ENCODE results near the gene RFXANK. TPM values are rescaled to one million over a fixed set of nuclear protein-coding genes. Genes with fewer than 3 reads are reported as not detected.
"Not testable (repeated sequence)": the region's sequence is repeated elsewhere in the genome, so short reads cannot be mapped to it uniquely, and the experiment has no call there.

RFXANK gene
- total RNA-seq, 1 donor from 2014 or later, result 50.6 TPM

DNA sequence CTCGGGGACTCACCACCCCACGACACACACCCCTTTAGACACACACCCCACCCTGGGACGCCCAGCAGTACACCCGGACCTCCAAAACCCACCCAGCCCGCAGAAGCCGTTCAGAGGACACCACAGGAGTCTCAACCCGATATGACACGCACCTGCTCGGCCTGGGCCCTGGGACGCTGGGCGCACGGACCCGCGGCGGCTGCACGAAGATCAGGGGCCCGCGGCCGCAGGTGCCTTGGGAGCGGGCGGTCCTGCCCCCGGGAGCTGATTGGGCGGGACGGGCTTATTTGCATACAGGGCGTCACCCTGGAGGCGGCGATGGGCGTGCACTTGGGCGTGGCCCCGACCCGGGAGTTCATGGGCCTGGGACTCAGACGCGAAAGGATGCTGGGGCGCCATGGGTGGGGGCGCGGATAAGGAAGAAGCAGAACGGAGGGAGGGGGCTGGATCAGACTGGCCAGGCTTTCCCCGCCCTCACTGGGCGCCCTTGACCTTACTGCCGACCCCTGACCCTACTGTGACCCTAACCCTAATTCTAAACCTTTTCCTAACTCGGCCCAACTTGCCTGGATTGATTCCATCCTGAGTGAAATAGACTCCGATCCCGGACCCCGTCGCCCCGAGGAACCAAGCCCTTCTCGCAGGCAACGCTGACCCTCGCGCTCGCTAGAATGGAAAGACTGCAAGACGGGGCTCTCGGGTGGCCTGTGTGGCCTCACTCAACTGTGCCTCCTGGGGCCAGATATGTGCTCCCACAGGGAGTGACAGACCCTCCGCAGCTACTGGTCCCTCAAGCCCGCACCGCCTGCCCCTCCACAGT, 21.8 kb upstream of the RFXANK start, which contains the start of gene MEF2B:
Gene MEF2B (minus strand): TSS at position 211 of the 820 bp plus-strand sequence. CDS start 19,528 bp downstream, outside the sequence.
- DNase-seq (ENCODE audit: low spot score), result peak; percentile 71

DNA sequence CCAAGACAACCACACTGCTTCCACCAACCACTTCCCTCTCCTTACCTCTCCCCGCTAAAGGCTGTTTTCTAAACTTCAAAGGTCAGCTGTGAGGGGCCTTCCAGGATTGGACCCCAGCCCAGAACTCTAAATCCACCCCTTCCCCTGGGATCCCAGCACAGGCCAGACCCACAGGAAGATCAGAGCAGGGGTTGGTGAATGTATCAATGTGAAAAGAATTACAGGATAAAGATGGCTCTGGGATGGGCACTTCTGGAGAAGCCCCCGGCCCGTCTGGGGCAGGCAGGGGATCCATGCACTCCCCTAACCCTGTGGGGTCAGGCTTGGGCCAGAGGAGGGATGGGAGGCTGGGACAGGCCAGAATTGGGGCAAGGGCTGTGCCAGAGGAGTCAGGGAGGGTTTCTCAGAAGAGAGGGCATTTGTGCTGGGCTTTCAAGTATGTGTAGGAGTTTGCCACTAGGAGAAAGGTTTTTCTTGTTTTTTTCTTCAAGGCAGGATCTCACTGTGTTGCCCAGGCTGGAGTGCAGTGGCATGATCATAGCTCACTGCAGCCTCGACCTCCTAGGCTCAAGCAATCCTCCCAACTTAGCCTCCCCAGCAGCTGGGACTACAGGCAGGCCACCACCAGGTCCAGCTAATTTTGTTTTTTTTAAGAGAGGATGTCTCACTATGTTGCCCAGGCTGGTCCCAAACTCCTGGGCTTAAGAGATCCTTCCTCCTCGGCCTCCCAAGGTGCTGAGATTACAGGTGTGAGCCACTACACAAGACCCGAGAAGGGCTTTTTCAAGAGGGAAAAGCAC, 21.0 kb upstream of the RFXANK start:
- no peak for DNase-seq (ENCODE audit: low spot score)

DNA sequence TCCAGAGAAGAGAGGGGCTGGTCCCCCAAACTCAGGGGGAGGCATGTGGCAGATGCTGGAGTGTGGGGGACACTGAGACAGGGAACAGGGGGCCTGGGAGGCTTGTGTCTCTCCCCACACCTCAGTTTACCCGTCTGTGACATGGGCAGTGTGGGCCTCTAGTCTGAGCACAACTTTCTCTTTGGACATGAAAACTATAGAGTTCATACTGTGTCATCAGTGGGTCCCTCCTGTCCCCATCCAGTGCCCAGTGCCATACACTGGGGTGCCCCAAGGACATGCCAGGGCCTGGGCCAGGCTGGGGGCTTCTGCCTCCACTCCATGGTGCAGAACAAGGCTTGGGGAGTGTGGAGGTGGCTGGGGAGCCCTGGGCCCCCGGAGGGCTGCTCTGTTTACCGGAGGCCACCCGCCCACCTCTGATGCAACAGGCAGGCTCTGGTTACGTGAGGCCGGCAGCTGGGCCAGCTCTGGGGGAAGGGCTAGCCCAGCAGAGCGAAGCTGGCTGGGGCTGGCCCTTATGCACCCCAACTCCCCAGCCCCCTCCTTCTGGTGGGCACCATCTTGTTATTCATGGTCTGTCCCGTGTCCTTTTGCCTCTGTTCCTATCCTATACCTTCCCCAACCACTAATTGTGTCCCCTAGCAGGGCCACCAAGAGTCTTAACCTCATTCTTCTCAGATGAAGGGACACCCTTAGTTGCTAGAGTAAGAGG, 20.1 kb upstream of the RFXANK start:
- DNase-seq (ENCODE audit: low spot score), result no peak

DNA sequence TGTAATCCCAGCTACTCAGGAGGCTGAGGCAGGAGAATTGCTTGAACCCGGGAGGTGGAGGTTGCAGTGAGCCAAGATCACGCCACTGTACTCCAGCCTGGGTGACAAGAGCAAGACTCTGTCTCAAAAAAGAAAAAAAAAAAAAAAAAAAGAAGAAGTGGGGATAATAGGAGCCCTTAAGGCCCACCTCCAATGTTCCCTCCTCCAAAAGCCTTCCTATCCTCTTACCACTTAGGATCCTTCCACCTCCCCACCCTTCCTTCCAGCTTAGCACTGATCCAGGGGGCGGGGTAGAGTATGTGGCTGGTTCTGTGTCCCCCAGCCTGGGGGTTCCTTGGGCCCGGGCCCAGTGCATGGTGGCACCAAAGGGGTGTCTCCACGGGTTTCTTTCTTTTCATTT, 18.8 kb upstream of the RFXANK start:
- not testable (repeated sequence) for DNase-seq (ENCODE audit: low spot score)

DNA sequence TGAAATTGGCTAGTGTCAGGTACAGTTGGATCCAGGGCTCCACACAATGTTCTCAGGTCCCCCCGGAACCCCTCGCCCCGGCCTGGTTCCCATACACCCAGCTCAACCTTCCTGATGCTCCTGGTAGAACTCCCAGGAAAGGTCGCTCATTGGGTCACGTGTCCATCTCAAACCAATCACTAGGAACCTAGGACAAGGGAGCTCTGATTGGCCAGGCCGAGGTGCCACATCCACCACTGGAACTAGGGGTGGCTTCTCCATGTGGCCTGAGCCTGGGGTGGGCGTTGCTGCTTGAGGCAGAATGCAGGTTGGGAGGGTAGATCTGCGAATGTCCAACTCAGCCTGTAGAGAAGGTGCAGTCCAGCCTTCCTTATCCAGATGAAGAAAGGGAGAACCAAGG, 15.1 kb upstream of the RFXANK start:
- no peak for DNase-seq (ENCODE audit: low spot score)

DNA sequence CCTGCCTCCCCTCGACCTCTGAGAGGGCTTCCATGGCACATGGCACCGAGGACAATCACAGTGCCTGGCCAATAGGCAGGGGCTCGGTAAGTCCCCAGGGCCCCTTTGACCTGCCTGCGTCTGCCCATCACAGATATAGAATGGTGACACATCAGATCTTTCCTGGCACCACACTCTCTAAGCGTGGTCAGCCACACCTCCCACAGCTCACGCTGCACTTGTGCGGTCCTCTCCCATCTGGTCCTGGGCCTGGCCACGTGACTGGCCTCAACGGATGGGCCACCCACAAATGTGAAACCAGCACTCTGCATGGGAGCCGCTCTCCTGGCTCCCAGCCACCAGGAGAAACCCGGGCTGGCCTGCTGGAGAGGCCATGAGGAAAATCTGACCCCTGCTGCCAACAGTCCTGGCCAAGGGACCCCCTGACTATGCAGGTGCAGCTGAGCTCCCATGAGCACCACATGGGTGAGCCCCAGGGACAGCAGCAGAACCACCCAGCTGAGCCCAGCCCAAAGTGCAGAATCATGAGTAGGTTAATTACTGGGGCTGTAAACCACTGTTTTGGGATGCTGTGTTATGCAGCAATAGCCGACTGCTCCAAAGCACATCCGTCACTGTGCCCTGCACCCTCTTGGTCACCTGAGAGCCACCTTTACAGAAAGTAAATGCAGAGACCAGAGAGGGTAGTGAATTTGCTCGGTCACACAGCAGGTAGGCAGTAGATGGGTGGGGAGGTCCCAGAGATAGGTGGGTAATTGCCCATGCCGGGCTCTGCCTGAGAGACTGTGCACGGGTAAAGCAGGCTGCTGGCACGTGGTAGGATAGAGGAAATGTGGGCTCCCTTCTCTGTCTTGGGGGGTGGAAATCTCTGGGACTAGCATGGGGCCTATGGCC, 12.3 kb upstream of the RFXANK start:
- no peak for DNase-seq (ENCODE audit: low spot score)

DNA sequence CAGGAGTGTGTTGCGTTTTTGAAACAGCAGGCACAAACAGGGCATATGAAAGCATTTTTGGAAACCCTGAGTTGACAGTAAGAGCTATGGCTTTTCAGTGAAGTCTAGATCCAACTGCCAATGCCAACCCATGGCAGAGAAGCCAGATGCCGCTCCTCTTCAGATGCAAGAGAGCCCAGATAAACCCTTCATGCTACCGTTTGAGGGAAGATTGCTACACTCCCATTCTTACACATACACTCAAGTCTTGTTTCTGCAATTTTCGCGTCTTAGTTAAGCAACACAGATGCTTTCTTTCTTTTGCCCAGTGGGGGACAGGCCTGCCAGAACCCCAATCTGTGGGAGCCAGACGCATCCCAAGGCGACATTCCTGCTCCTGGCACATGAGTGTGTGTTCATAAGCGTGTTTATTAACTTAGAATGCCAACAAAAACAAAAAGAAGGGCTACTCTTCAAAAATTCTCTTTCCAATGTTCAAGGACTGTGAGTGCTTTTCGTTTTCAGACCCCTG, 10.5 kb upstream of the RFXANK start:
- no peak for DNase-seq (ENCODE audit: low spot score)

DNA sequence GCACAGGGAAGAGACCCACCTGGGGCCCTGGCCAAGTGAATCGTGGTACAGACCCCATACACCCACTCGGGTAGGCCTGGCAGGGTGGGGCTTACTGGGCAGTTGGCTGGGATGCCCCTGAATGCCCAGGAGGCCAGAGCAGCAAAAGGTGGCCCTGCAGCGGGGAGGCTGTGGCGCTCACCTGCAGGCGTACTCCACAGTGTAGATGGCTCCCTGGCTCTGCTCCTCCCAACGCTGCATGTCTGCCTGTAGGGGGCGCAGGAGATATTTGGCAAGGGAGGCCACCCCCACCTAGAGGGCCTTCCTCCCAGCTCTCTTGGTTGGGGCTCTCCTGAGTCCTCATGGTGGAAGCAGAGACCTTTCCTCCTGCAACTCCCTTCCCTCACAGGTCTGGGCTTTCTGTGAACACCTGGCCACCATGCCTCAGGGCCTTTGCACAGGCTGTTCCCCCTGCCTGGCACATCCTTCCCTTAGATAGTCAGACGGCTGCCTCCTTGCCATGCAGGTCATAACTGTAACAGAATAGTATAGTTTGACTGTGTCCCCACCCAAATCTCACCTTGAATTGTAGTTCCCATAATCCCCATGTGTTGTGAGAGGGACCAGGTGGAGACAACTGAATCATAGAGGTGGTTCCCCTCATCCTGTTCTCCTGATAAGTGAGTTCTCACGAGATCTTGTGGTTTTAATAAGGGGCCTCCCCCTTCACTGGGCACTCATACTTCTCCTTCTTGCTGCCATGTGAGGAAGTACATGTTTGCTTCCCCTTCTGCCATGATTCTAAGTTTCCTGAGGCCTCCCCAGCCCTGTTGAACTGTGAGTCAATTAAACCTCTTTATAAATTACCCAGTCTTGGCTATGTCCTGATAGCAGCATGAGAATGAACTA, 6.0 kb upstream of the RFXANK start:
- DNase-seq (ENCODE audit: low spot score), result no peak

DNA sequence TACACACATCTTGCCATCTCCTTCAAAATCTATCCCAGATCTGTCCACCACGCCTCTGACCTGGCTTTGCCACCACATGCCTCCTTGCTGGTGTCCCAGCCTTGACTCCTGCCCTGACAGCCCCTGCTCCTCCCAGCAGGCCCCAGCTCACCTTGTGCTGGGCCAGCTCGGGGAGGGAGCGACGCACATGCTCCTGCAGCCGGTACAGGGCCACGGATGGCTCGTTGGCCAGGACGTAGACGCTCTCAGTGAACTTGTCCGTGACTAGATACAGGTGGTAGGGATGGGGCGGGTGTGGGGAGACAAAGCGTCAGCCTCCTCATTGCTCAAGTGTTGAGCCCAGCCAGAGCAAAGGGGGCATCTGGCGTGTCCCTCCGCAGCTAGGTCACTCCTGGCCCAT, 5.3 kb upstream of the RFXANK start:
- no peak for DNase-seq (ENCODE audit: low spot score)

DNA sequence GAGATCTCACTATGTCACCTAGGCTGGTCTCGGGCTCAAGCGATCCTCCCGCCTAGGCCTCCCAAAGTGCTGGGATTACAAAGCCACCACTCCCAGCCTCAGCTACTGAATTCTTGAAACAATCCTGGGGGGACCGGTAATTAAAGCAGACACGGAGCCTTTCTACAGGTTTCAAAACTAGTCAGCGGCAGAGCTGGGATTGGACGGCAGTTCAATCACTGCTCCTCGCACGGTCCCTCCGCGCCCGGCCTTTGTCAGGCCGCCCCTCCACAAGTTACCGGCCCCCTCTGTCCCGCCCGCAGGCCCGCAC, 335 bp upstream of the RFXANK start:
- DNase-seq (ENCODE audit: low spot score), result no peak

DNA sequence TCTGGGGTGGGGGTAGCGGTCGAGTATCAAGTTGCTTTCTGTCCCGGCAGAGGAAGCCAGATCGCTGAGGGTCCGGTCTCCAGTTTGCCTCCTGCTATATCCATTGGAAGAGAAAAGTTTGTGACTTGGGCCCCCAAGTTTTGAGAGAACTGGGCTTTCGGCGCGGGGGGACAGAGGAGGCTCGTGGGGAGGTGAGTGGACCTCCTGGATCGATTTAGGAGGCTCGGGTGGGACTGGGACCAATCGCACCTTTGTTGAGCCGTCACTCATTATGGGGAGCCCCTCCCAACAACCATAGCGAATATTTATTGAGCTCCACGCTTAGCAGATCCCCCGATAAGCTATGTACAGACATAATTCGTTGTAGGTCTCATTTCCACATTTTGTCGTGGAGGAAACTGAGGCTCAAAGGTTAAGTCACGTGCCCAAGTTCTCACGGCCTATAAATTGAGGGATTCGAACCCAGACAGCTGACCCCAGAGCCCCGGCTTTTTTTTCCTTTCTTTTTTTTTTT, 909 bp downstream of the RFXANK start:
- DNase-seq (ENCODE audit: low spot score), result no peak

DNA sequence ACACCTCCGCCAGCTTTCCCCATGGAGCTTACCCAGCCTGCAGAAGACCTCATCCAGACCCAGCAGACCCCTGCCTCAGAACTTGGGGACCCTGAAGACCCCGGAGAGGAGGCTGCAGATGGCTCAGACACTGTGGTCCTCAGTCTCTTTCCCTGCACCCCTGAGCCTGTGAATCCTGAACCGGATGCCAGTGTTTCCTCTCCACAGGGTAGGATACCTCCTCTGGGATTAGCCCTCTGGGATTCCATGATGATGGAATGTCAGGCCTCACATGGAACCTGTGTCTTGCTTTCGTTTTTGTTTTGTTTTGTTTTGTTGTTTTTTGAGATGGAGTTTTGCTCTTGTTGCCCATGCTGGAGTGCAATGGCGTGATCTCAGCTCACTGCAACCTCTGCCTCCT, 1.9 kb downstream of the RFXANK start:
- DNase-seq (ENCODE audit: low spot score), result no peak

DNA sequence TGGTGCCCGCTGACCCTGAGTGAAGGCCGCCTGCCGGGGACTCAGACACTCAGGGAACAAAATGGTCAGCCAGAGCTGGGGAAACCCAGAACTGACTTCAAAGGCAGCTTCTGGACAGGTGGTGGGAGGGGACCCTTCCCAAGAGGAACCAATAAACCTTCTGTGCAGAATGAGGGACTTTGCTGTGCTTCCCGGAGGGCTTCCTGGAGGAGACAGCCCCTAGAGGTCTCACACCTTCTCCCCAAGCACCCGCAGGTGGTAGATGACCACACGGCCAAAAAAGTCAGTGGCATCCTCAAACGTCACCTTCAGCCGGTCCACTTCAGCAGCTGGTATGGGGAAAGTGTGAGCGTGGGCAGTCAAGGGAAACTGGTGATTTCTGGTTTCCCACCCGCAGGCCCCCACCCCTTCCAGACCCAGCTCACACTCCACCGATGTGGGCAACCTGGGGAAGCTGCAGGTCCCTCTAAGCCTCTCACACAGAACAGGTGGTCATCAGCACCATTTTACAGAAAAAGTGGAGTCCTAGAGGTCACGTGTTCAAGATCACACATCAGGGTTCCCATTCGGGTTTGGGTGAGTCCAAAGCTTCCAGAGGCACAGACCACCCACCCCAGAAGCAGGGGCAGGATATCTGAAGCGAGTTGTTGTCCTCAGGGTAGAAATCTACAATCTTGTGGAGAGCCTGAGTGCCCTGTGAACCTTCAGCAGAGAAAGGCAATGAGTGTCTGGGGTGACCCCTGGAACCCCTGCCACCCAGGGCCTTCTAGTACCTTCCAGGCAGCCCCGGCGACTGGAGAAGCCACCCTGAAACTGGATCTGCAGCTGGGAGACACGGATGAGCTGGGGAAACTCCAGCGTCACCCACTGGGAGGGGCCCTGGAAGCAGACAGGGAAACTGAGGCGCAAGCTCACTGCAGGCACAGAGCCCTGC, 9.9 kb downstream of the RFXANK start:
- DNase-seq (ENCODE audit: low spot score), result no peak

DNA sequence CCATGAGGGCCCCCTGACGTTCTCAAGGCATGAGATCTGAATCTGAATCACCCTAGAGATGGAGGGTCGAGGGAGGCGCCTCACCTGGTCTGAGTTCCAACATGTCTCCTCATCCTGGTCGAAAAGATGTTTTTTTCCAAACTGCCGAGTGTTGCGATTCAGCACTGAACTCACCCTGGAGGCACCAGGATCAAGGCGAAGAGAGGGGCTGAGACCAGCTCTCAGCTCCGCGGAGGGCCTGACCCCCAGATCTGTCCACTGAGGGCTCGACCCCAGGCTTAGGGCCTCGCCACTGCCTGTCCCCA, 10.6 kb downstream of the RFXANK start:
- no peak for DNase-seq (ENCODE audit: low spot score)

DNA sequence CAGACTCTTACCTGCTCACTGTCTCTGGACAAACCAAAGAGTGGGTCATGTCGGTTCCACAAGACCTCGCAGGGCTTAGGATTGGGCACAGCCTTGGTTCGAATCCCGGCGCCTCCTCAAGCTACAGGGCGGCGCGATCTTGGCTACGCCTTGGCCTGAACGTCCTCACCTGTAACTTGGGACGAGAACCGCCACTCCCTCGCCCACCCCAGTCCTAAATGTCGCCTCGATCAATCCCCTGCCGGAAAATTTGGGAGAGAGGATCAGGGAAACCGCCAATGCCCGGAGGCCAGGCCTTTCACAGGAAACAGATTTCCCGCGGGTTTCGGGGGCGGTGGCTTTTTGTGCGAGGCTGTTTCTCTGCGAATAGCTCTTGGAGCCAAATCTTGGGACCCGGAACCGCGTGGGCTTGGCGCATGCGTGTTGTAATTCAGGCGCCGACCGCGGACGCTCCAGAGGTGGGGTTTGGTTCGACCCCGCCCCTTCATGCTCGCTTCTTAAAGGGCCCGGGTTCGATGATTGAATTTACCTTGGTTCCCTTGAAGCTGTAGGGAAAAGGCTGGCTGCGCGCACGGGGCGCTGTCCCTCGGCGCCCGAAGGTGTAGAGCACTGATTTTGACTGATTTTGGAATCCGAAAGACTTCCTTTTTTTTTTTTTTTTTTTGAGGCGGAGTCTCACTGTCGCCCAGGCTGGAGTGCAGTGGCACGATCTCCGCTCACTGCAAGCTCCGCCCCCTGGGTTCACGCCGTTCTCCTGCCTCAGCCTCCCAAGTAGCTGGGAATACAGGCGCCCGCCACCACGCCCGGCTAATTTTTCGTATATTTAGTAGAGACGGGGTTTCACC, 11.2 kb downstream of the RFXANK start, which contains the start of gene NR2C2AP:
Gene NR2C2AP (minus strand): TSS at position 403 of the 845 bp plus-strand sequence. CDS start 354 bp downstream, at position 49.
- DNase-seq (ENCODE audit: low spot score), result peak; percentile 93

DNA sequence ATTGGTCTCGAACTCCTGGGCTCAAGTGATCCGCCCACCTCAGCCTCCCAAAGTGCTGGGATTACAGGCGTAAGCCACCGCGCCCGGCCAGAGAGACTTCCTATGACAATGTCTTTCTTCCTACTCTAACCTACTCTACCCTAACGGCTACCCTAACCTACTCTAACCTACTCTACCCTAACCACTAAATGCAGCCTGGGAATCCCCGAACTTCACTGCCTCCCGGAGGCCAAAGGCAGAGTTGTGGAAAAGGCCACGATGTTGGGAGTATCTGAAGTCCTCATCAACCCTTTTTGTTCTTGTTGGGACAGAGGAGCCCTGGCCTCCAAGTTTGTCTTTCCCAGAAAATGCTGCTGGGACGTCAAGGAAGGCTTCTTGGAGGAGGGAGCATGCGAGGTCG, 12.1 kb downstream of the RFXANK start:
- DNase-seq (ENCODE audit: low spot score), result no peak

DNA sequence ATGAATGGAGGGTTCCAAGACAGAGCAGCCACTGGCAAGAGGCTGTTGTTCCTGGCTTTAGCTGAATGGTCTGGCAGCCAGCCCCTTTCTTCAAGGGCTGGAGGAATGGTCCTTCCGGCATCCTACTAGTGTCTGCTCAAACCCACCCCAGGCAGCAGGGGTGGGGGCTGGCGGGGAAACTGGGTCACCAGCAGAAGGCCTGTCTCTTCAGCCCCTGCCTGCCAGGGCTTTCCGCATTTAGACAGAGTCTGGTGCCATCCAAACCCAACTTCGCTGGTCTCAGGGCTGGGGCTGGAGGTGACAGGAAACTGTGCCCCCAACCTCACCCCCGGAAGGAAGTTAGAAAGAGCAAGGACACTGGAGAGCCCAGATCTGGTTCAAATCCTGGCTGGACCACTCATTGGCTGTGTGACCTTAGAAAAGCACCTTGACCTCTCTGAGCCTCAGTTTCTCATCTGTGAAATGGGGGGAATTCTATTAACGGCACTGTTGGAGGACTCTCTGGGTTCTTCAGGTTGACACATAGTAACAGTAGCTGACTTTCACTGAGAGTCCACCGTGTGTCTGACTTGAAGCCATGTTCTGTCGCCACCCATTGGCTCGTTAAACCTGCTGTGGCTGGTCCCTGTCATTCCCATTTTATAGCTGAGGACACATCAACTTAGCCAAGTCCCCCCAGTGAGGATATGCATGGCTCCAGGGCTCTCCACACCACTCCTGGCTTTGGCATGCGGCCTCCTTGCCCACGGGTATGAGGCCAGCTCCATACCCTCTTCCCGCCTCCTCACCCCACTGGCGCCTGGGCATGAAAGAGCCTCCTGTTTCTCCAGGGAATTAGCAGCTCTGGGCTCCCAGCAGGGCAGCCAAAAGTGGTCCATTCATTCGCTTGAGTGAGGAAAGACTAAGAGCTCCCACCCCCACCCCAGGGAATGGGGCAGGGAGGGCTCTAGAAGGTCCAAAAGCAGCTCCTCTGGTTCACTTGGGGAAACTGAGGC, 13.7 kb downstream of the RFXANK start:
- no peak for DNase-seq (ENCODE audit: low spot score)
